GM12891 (cell line): ENCODE measurements around the gene TMEM273.

Experiments used
- POLR2A ChIP-seq: IDR thresholded peaks from 2 replicates; pipeline ENCODE4 v1.6.1; 2011; ENCODE audit warnings: low read depth, low read length, control low read depth
- POLR2AphosphoS5 ChIP-seq: IDR thresholded peaks from 2 replicates; pipeline ENCODE4 v1.6.1; 2011; ENCODE audit warnings: low read depth, low read length, control low read depth
- SPI1 ChIP-seq: IDR thresholded peaks from 2 replicates; pipeline ENCODE4 v1.6.1; 2011; ENCODE audit warnings: low read depth, low read length, control low read depth
- TAF1 ChIP-seq: IDR thresholded peaks from 2 replicates; pipeline ENCODE4 v1.6.1; 2011; ENCODE audit warnings: low read depth, low read length, control low read depth

GRCh38 chr10:49111320-49111698, 76.9 kb downstream of the TMEM273 start:
- no peak for TF ChIP-seq SPI1
- TF ChIP-seq POLR2AphosphoS5 = no peak
- TF ChIP-seq POLR2A = no peak
- no peak for TF ChIP-seq TAF1
